HepG2 (cell line): ENCODE results near the gene RNF5. TPM values are rescaled to one million over a fixed set of nuclear protein-coding genes. Genes with fewer than 3 reads are reported as not detected.

Experiments
- AKNA ChIP-seq: sonication (generic); formaldehyde crosslinking; IDR thresholded peaks from 2 replicates; pipeline ENCODE4 v1.4.0; 2020; ENCODE audit warnings: missing genetic modification reagents, borderline replicate concordance
- CEBPZ ChIP-seq: IDR thresholded peaks from 2 replicates; pipeline ENCODE4 v1.6.1; 2012; ENCODE audit warnings: low read length, improper control_type of control experiment
- MAFF ChIP-seq: IDR thresholded peaks from 2 replicates; pipeline ENCODE4 v1.6.1; 2011; ENCODE audit warnings: low read depth, low read length, improper control_type of control experiment
- MXI1 ChIP-seq: IDR thresholded peaks from 3 replicates; pipeline ENCODE4 v1.6.1; 2012; ENCODE audit warnings: low read depth, low read length, inconsistent platforms, borderline replicate concordance
- NCOR1 ChIP-seq: fragments of 200-600 bp; sonication (generic); IDR thresholded peaks from 2 replicates; pipeline ENCODE4 v1.7.0; 2017; ENCODE audit warnings: antibody characterized with exemption, low read length, borderline replicate concordance
- NR1H2 ChIP-seq: sonication (generic); formaldehyde crosslinking; IDR thresholded peaks from 2 replicates; pipeline ENCODE4 v1.8.1; 2022; ENCODE audit warnings: low read depth, missing genetic modification reagents, borderline replicate concordance
- NR3C1 ChIP-seq: sonication (generic); formaldehyde crosslinking; IDR thresholded peaks from 2 replicates; pipeline ENCODE4 v1.4.0; 2020; ENCODE audit warnings: missing genetic modification reagents
- PAXIP1 ChIP-seq: sonication (generic); formaldehyde crosslinking; conservative IDR thresholded peaks from 2 replicates; pipeline ENCODE4 v1.4.0; 2020; ENCODE audit warnings: mild to moderate bottlenecking, missing genetic modification reagents, moderate library complexity
- RBFOX2 ChIP-seq: fragments of 200-400 bp; formaldehyde crosslinking; IDR thresholded peaks from 2 replicates; pipeline ENCODE4 v1.6.1; 2017; ENCODE audit warnings: low read depth, mild to moderate bottlenecking, low read length
- SMAD1 ChIP-seq: sonication (generic); formaldehyde crosslinking; IDR thresholded peaks from 2 replicates; pipeline ENCODE4 v1.4.0; 2020; ENCODE audit warnings: missing genetic modification reagents, low read depth, mild to moderate bottlenecking, borderline replicate concordance
- SMAD3 ChIP-seq: sonication (generic); formaldehyde crosslinking; IDR thresholded peaks from 2 replicates; pipeline ENCODE4 v1.4.0; 2020; ENCODE audit warnings: missing genetic modification reagents
- STAT5B ChIP-seq: sonication (generic); formaldehyde crosslinking; IDR thresholded peaks from 2 replicates; pipeline ENCODE4 v1.4.0; 2020; ENCODE audit warnings: missing genetic modification reagents
- U2AF2 ChIP-seq: fragments of 200-400 bp; formaldehyde crosslinking; IDR thresholded peaks from 2 replicates; pipeline ENCODE4 v1.6.1; 2017; ENCODE audit warnings: low read depth, mild to moderate bottlenecking, low read length
- ZBTB25 ChIP-seq: IDR thresholded peaks from 2 replicates; pipeline ENCODE4 v1.6.1; 2018; ENCODE audit warnings: missing genetic modification reagents
- ZNF274 ChIP-seq: sonication (generic); formaldehyde crosslinking; IDR thresholded peaks from 2 replicates; pipeline ENCODE4 v1.5.1; 2020; ENCODE audit warnings: mild to moderate bottlenecking, missing genetic modification reagents
- ZNF451 ChIP-seq: sonication (generic); formaldehyde crosslinking; IDR thresholded peaks from 2 replicates; pipeline ENCODE4 v1.5.0; 2020; ENCODE audit warnings: mild to moderate bottlenecking, missing genetic modification reagents
- ZNF468 ChIP-seq: sonication (generic); formaldehyde crosslinking; IDR thresholded peaks from 2 replicates; pipeline ENCODE4 v1.8.0; 2022; ENCODE audit warnings: mild to moderate bottlenecking, moderate library complexity, missing genetic modification reagents
- polyA plus RNA-seq, 8 experiments: library from polyadenylated mRNA; depleted of rRNA in 3 of 8; stranded (reverse) in 7 of 8; unstranded in 1 of 8; fragments of >200 nt; fragmentation: Illumina TruSeq in 4 of 8; extraction: Trizol in 4 of 8; gene quantifications; 2 replicates each; pipeline versions ENCODE4 v1.2.1 to v1.2.3, GENCODE V29; 2011 to 2016; ENCODE audit warnings: low read depth in 4 of 8, missing spikeins in 1 of 8, mixed read lengths in 1 of 8; ENCODE audit not compliant: insufficient read depth in 1 of 8
- total RNA-seq, 5 experiments: library from RNA; depleted of rRNA; stranded (reverse); fragments of >200 nt; fragmentation: Illumina TruSeq; extraction: Trizol; gene quantifications; 2 replicates each; pipeline ENCODE4 v1.2.3, GENCODE V29; 2016; ENCODE audit warnings: low read depth in 1 of 5

Gene RNF5
- total and polyA plus RNA-seq, 2 of the 13 experiments (the other 11 are each of a cell fraction or from before 2014, with no cell fraction given) = 98.0 to 131 TPM

- TF ChIP-seq SMAD1 (CRISPR knock-in tag) (0 out of 2 replicates have a peak, but pooled peaks have one; percentile 89), MXI1 (peak; percentile 81), ZNF468 (CRISPR knock-in tag) (no peak), SMAD3 (peak; percentile 20; the same call in 1 of the 2 replicates), ZNF451 (CRISPR knock-in tag) (no peak), STAT5B (CRISPR knock-in tag) (no peak), ZNF274 (CRISPR knock-in tag) (peak; percentile 61; the same call in 1 of the 2 replicates), CEBPZ (no peak), ZBTB25 (no peak; the same call in 1 of the 2 replicates), MAFF (no peak), NR3C1 (CRISPR knock-in tag) (no peak), NCOR1 (no peak), PAXIP1 (CRISPR knock-in tag) (no peak), AKNA (no peak), RBFOX2 (peak; percentile 71), U2AF2 (no peak), NR1H2 (CRISPR knock-in tag) (no peak)
Measured at GRCh38 chr6:32154514-32155161, 23.6 kb upstream of the RNF5 start (continued).
